Peyer's patch (tissue), 4 donors: Measurements from ENCODE around the gene SERPINE2.
A peak's percentile ranks its signal among the peaks of the same experiment; 100 is the strongest.

ENCODE experiments used
- CTCF ChIP-seq, 6 experiments: fragments of 450-650 bp in 4 of 6; fragments of 200-600 bp in 2 of 6; sonication (generic) in 1 of 6; IDR thresholded peaks; one replicate each; pipeline ENCODE4 v1.5.1; 2017 to 2019; ENCODE audit warnings: antibody characterized with exemption in 6 of 6, mild to moderate bottlenecking in 3 of 6, moderate library complexity in 1 of 6
- POLR2A ChIP-seq, 2 donors: fragments of 450-650 bp; IDR thresholded peaks; one replicate each; pipeline ENCODE4 v1.5.1; 2017; ENCODE audit warnings: antibody characterized with exemption in 2 of 2, mild to moderate bottlenecking in 2 of 2, moderate library complexity in 2 of 2

GRCh38 chr2:223943561-223944008 is 95.5 kb downstream of the SERPINE2 start:
- no peak for TF ChIP-seq CTCF (IDR thresholded peaks at IDR 0.05)
- peak; percentile 40 to 62 for TF ChIP-seq POLR2A (IDR thresholded peaks at IDR 0.05)
